ENCODE data around the gene KRTAP10-5.
"Not testable (repeated sequence)": the region's sequence is repeated elsewhere in the genome, so short reads cannot be mapped to it uniquely, and the experiment has no call there.

KRTAP10-5 gene, protein sequence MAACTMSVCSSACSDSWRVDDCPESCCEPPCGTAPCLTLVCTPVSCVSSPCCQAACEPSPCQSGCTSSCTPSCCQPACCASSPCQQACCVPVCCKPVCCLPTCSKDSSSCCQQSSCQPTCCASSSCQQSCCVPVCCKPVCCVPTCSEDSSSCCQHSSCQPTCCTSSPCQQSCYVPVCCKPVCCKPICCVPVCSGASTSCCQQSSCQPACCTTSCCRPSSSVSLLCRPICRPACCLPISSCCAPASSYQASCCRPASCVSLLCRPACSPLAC

GRCh38 chr21:44580231-44580821 is at the start of gene KRTAP10-5:
TSS of gene KRTAP10-5 (minus strand) at chr21:44580604. CDS start at chr21:44580578, 26 bp downstream.
- not testable (repeated sequence) for DNase-seq (ENCODE audit: low read depth, low spot score)

DNA sequence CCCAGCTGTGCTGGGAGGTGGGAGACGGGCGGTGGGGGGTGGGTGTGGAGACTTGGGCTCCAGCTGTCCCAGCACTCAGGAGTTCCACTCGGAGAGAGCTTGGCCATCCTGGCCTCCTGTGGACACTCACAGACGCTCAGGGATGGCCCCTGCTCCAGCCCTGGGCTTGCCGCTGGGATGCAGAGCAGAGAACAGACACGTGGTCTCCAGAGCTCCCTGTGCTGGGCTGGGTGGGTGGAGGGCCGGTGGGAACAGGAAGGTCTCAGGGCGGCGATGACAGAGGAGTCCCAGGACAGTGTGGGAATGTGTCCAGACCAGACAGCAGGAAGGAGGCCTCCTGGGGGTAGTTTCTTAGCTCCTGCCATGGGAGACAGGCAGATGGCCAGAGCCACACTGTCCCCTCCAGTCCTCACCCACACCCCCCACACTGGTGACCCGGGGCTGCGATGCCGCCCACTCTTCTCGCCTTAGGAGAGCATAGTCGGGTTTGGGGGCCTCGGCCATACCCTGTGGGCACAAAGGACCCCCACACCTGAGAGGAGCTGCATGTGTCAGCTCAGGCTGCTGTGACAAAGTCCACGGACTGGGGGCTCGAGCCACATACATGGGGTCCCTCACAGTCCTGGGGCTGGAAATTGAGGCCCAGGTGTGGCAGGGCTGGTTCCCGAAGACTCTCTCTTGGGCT is 48.4 kb upstream of the KRTAP10-5 start:
- DNase-seq (ENCODE audit: low read depth, low spot score): no peak

GRCh38 chr21:44627831-44628233 is 47.4 kb upstream of the KRTAP10-5 start:
- not testable (repeated sequence) for DNase-seq (ENCODE audit: low read depth, low spot score)

GRCh38 chr21:44627181-44627822 is 46.9 kb upstream of the KRTAP10-5 start:
- not testable (repeated sequence) for DNase-seq (ENCODE audit: low read depth, low spot score)

DNA sequence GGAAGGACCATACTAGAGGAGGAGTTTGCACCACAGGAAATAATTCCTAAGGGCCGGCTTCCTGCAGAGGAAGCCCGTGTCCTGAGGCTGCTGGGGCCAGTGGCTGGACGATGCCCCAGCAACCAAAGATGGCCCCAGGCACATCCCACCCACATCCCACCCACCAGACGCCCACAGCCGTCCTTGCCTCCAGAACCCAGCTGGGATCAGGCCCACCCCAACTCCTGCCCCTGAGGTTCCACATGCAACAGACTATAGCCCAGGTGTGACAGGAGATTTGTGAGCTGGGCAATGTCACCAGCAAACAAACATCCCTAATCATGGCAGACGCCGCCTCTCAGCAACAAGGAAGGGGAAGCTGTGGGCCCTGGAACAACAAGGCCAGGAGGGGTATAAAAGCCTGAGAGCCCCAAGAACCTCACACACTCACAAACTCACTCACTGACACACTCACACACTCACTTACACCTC is 46.3 kb upstream of the KRTAP10-5 start, which contains the start of gene KRTAP10-9:
TSS of gene KRTAP10-9 (plus strand) at position 421 of the 471 bp plus-strand sequence. CDS start 79 bp downstream, outside the sequence.
- DNase-seq (ENCODE audit: low read depth, low spot score): no peak

- no peak for DNase-seq (ENCODE audit: low read depth, low spot score)
Observed at GRCh38 chr21:44626262-44626661, 45.9 kb upstream of the KRTAP10-5 start.

GRCh38 chr21:44625756-44626155 is 45.4 kb upstream of the KRTAP10-5 start:
- DNase-seq (ENCODE audit: low read depth, low spot score): no peak

DNA sequence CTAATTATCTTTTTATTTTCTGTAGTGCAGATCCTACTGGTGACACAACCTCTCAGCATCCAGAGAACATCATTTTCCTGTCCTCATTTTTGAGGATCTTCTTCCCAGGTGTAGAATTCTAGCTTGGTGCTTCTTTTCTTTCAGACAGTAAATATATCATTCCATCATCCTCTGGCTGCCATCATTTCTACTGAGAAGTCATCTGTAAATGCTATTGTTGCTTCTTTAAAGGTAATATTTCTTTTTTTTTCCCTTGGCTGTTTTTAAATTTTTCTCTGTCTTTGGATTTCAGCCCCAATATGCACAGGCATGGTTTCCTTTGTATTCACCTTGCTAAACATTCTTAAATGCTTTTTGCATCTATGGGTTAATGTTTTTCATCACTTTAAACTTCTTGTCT is 43.2 kb upstream of the KRTAP10-5 start:
- no peak for DNase-seq (ENCODE audit: low read depth, low spot score)

GRCh38 chr21:44619886-44620285 is 39.5 kb upstream of the KRTAP10-5 start:
- DNase-seq (ENCODE audit: low read depth, low spot score): no peak

DNA sequence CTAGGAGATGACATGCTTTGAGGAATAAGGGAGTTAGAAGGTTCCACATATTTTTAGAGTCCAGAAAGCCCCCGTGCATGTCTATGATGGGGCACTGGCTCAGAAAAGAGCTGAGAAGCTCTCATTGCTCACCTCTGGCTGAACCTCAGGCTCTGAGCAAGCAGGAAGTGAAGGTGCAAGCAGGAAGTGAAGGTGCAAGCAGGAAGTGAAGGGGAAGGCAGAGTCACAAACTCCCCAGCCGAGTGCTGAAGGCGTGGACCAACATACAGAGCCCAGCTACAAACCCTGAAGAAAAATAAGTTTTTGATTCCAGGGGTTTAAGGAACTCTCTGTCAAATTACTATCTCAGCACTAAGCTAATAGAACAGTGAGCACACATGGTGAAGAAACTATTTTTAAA is 38.5 kb upstream of the KRTAP10-5 start:
- DNase-seq (ENCODE audit: low read depth, low spot score): no peak

DNA sequence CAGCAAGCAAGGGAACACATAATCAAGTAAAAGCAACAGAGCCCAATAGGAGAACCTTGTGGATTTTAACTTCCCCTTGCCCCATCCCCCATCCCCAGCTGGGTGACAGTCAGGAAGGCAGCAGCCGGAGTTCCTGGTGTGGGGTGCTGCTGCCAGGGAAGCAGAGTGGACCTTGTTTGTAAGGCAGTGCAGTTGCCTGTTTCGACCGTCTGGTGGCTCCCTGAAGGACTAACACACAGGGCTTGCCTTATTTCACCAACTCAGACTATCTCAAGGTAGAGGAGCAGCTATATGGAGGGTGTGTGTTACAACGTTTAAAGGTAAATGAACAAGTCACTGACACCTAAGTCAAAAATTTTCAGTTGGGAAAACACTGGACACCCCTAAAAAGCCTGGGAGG is 38.1 kb upstream of the KRTAP10-5 start:
- no peak for DNase-seq (ENCODE audit: low read depth, low spot score)

- no peak for DNase-seq (ENCODE audit: low read depth, low spot score)
Observed at GRCh38 chr21:44617071-44617501, 36.7 kb upstream of the KRTAP10-5 start.

DNA sequence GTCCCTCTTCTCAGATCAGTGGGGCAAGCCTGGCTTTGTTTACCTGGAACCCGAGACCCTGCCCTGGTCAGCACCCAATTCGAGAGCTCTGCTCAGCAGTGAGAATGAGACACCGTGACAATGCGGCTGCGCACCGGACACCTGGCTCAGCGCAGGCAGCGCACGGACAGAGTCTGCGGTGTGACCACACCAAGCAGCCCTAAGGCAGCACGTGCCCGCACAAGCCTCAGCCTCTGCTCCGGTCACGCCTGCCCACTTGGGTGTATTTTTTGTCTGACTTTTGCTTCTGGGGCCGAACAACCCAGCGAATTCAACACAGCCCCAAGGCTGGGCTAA is 36.2 kb upstream of the KRTAP10-5 start:
- no peak for DNase-seq (ENCODE audit: low read depth, low spot score)

DNA sequence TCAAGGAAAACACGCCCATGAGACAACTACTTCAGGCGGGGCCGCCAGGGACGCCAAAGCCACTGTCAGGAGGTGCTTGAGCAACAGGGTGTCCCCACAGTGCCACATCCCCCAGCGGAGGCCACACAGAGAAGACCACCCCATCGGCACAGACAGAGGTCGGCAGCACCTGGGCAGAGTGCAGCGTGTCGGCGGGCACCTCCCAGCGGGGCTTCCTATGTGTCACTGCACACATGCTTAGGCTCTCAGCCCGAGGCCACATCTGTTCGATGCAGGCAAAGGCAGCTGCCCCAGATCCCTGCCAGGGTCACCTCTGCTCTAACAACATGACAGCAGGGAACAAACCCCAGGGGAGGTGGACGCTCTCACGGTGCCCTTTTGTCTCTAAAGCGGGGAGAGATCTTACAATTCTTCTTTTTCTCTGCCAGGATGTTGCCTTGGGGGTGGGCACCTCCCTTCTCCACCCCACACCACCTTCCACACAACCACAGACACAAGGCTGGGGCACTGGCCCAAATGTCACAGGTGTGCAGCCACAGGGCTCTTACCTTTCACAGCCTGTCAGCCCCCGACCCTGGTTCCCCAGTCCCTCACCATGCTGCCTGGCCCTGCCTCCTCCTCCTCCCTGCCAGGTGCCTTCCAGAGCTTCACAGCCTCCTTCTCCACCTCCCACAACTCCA is 35.6 kb upstream of the KRTAP10-5 start:
- no peak for DNase-seq (ENCODE audit: low read depth, low spot score)

DNA sequence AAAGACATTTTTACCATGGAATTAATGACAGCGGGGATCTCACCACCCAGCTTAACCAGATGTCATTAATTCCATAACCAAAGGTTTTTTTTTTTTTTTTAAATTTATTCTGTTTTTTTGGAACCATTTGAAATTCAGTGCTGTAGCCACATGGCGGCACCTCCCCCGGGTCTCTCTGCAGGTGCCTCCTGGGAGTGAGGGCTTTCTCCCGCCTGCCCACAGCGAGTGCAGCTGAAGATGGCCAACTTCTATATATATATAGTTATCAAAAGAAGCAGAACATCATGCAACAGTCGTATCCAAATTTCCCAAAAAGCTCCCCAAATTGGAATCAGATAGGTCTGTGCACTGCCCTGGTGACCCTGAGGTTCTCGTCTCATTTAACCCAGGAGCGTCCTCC is 35.1 kb upstream of the KRTAP10-5 start:
- no peak for DNase-seq (ENCODE audit: low read depth, low spot score)

GRCh38 chr21:44614961-44615391 is 34.6 kb upstream of the KRTAP10-5 start:
- no peak for DNase-seq (ENCODE audit: low read depth, low spot score)

GRCh38 chr21:44614161-44614631 is 33.8 kb upstream of the KRTAP10-5 start:
- DNase-seq (ENCODE audit: low read depth, low spot score): no peak

DNA sequence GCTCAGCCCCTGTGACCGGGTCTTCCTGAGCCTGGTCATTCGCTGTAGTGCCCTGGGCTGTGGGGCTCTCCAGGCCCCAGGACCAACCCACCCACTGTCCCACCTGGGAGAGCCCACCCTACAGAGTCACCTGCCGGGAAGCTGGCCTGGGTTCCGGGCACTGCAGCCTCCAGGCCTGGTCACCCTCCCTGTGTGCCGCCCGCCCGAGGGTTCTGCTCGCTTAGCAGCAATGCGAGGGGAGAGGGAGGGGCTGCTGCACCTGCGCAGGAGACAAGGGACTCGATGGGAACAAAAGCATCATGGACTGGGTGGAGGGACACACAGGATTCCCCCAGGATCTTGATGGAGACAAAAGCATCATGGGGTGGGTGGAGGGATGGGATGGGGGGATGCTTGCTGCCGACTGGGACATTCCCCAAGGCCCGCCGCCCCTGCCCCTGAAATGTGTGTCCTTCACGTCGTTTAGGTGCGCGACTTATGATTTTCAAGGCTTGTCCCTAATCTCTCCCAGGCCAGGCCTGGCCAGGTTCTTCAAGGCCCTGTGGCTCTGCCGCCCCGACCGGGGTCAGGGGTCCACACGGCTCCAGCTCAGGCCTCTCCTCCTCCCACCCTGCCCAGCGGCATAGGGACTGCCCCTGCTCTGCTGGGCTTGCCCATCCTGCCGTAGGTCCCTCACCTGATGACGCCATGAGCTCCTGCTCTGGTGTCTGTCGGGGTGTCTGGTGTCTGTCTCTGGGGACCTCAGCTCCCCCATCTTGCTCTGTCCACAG is 33.2 kb upstream of the KRTAP10-5 start:
- DNase-seq (ENCODE audit: low read depth, low spot score): no peak

- DNase-seq (ENCODE audit: low read depth, low spot score): no peak
Observed at GRCh38 chr21:44612669-44613229, 32.3 kb upstream of the KRTAP10-5 start.

GRCh38 chr21:44612029-44612486 is 31.7 kb upstream of the KRTAP10-5 start, which contains the start of gene KRTAP10-8:
TSS of gene KRTAP10-8 (plus strand) at chr21:44612079. CDS start at chr21:44612101, 22 bp downstream.
- DNase-seq (ENCODE audit: low read depth, low spot score): no peak
